HEK293 (cell line): ENCODE data around the gene VKORC1L1.

Source experiments
- CTCF ChIA-PET: fragments of 350-600 bp; formaldehyde crosslinking; extraction: SDS; loops from one replicate; lab custom pipeline; 2021; ENCODE audit warnings: antibody characterized with exemption; lab: Yijun Ruan, JAX
- POLR2A ChIA-PET: fragments of 300-600 bp; formaldehyde crosslinking; extraction: SDS; loops from one replicate; lab custom pipeline; 2020; ENCODE audit warnings: antibody characterized with exemption, inconsistent platforms; lab: Yijun Ruan, JAX
- H3K27ac ChIP-seq: fragments of 200-500 bp; sonication (Bioruptor generic); 2 replicates; pipeline ENCODE4 v1.5.1; 2014; ENCODE audit warnings: low read depth, low read length, control low read depth, inconsistent platforms; ENCODE audit errors: extremely low read depth
- H3K36me3 ChIP-seq, 2 experiments: fragments of 200-500 bp in 1 of 2; sonication (Bioruptor generic) in 1 of 2; 1 replicate in 1 of 2; 2 replicates in 1 of 2; pipeline ENCODE4 v1.5.1; 2014 to 2017; ENCODE audit warnings: inconsistent platforms in 2 of 2, low read length in 2 of 2; ENCODE audit not compliant: control insufficient read depth in 2 of 2, insufficient read depth in 1 of 2
- H3K4me1 ChIP-seq: fragments of 200-500 bp; sonication (Bioruptor generic); 2 replicates; pipeline ENCODE4 v1.5.1; 2014; ENCODE audit warnings: mild to moderate bottlenecking, low read length, inconsistent platforms; ENCODE audit not compliant: control insufficient read depth, insufficient read depth
- H3K4me3 ChIP-seq: 2 replicates; pipeline ENCODE4 v1.5.1; 2011; ENCODE audit warnings: low read depth, mild to moderate bottlenecking, control low read depth, low read length, moderate library complexity
- H3K9me3 ChIP-seq: fragments of 200-500 bp; sonication (Bioruptor generic); 2 replicates; pipeline ENCODE4 v1.5.1; 2014; ENCODE audit warnings: low read depth, low read length, inconsistent platforms; ENCODE audit not compliant: control insufficient read depth, insufficient read depth
- BCL11B ChIP-seq: fragments of 450-650 bp; formaldehyde crosslinking; IDR thresholded peaks from 2 replicates; pipeline ENCODE4 v1.5.1; 2016; ENCODE audit warnings: low read depth, missing biosample characterization, missing genetic modification characterization
- EGR2 ChIP-seq: fragments of 450-650 bp; formaldehyde crosslinking; IDR thresholded peaks from 2 replicates; pipeline ENCODE4 v1.5.1; 2016; ENCODE audit warnings: low read depth, missing biosample characterization, missing genetic modification characterization
- SCRT1 ChIP-seq: fragments of 450-650 bp; formaldehyde crosslinking; IDR thresholded peaks from 2 replicates; pipeline ENCODE4 v1.5.1; 2016; ENCODE audit warnings: missing biosample characterization, missing genetic modification characterization, borderline replicate concordance
- YY2 ChIP-seq: fragments of 450-650 bp; formaldehyde crosslinking; IDR thresholded peaks from 2 replicates; pipeline ENCODE4 v1.5.1; 2016; ENCODE audit warnings: missing biosample characterization, missing genetic modification characterization
- ZBTB20 ChIP-seq: fragments of 450-650 bp; formaldehyde crosslinking; IDR thresholded peaks from 2 replicates; pipeline ENCODE4 v1.5.1; 2016; ENCODE audit warnings: missing biosample characterization, missing genetic modification characterization
- ZBTB48 ChIP-seq: fragments of 450-650 bp; formaldehyde crosslinking; IDR thresholded peaks from 2 replicates; pipeline ENCODE4 v1.5.1; 2016; ENCODE audit warnings: missing biosample characterization, missing genetic modification characterization
- ZFHX2 ChIP-seq: fragments of 450-650 bp; formaldehyde crosslinking; conservative IDR thresholded peaks from 2 replicates; pipeline ENCODE4 v1.5.1; 2016; ENCODE audit warnings: missing biosample characterization, missing genetic modification characterization
- ZNF184 ChIP-seq: fragments of 450-650 bp; IDR thresholded peaks from 2 replicates; pipeline ENCODE4 v1.5.1; 2018; ENCODE audit warnings: missing biosample characterization, mild to moderate bottlenecking, missing genetic modification characterization
- ZNF202 ChIP-seq: fragments of 450-650 bp; formaldehyde crosslinking; IDR thresholded peaks from 2 replicates; pipeline ENCODE4 v1.5.1; 2016; ENCODE audit warnings: missing biosample characterization, missing genetic modification characterization, borderline replicate concordance
- ZNF214 ChIP-seq: fragments of 450-650 bp; formaldehyde crosslinking; IDR thresholded peaks from 2 replicates; pipeline ENCODE4 v1.5.1; 2017; ENCODE audit warnings: missing biosample characterization, mild to moderate bottlenecking, missing genetic modification characterization, borderline replicate concordance
- ZNF302 ChIP-seq: fragments of 450-650 bp; formaldehyde crosslinking; IDR thresholded peaks from 2 replicates; pipeline ENCODE4 v1.5.1; 2016; ENCODE audit warnings: missing biosample characterization, missing genetic modification characterization, low read depth
- ZNF335 ChIP-seq: fragments of 450-650 bp; formaldehyde crosslinking; conservative IDR thresholded peaks from 2 replicates; pipeline ENCODE4 v1.5.1; 2016; ENCODE audit warnings: missing biosample characterization, missing genetic modification characterization
- ZNF366 ChIP-seq: fragments of 450-650 bp; formaldehyde crosslinking; conservative IDR thresholded peaks from 2 replicates; pipeline ENCODE4 v1.5.1; 2016; ENCODE audit warnings: missing biosample characterization, missing genetic modification characterization
- ZNF544 ChIP-seq: fragments of 450-650 bp; formaldehyde crosslinking; IDR thresholded peaks from 2 replicates; pipeline ENCODE4 v1.5.0; 2017; ENCODE audit warnings: missing biosample characterization, missing genetic modification characterization
- ZNF585B ChIP-seq: fragments of 450-650 bp; formaldehyde crosslinking; IDR thresholded peaks from 2 replicates; pipeline ENCODE4 v1.5.1; 2016; ENCODE audit warnings: missing biosample characterization, missing genetic modification characterization
- ZNF670 ChIP-seq: fragments of 450-650 bp; formaldehyde crosslinking; IDR thresholded peaks from 2 replicates; pipeline ENCODE4 v1.5.1; 2016; ENCODE audit warnings: missing biosample characterization, missing genetic modification characterization, low read depth
- TF ChIP-seq, protein P1 (sequence below): fragments of 450-650 bp; formaldehyde crosslinking; IDR thresholded peaks from 2 replicates; pipeline ENCODE4 v1.5.1; 2016; ENCODE audit warnings: missing biosample characterization, missing genetic modification characterization
- TF ChIP-seq, protein P2 (sequence below): fragments of 450-650 bp; formaldehyde crosslinking; IDR thresholded peaks from 2 replicates; pipeline ENCODE4 v1.5.1; 2016; ENCODE audit warnings: missing biosample characterization, missing genetic modification characterization, borderline replicate concordance
- TF ChIP-seq, protein P3 (sequence below): fragments of 450-650 bp; formaldehyde crosslinking; IDR thresholded peaks from 2 replicates; pipeline ENCODE4 v1.5.1; 2016; ENCODE audit warnings: missing biosample characterization, missing genetic modification characterization, low read depth
- TF ChIP-seq, protein P4 (sequence below): sonication (generic); formaldehyde crosslinking; IDR thresholded peaks from 2 replicates; pipeline ENCODE4 v1.8.1; 2022; ENCODE audit warnings: mild to moderate bottlenecking, moderate library complexity, missing genetic modification reagents
- TF ChIP-seq, protein P5 (sequence below): fragments of 450-650 bp; IDR thresholded peaks from 2 replicates; pipeline ENCODE4 v1.5.1; 2018; ENCODE audit warnings: missing biosample characterization, mild to moderate bottlenecking, missing genetic modification characterization

VKORC1L1 gene

DNA sequence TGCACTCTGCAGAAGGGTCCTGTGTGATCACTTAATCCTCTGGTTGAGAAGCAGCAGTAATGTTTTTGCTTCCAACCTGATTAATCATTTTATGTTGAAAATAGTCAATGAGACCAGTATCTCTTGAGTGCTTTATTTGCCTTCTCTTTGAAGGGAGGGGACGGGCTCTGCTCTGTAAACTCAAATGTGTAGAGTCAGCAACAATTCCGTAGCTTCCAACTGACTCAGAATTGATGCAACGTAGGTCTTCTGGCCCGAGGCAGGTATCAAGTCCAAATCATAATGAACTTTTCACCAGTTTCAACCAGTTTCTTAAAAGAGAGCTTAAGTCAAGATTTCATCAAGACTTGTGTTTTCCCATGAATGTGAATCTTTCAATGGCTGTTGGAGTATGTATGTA is 82.8 kb downstream of the VKORC1L1 start:
- ChIA-PET CTCF (no interaction called here), POLR2A (no interaction called here)
- Histone ChIP-seq H3K27ac (no peak overlapping the region), H3K4me1 (peaks cover 12% of the 10 kb centered on the region; the same call in 1 of the 2 replicates), H3K4me3 (no peak overlapping the region), H3K9me3 (no peaks in the 10 kb centered on the region), H3K36me3 (peaks cover 28 to 49% of the 10 kb centered on the region in 2 experiments)
- TF ChIP-seq ZBTB20 (tag by site-specific recombination): no peak
- no peak for TF ChIP-seq ZNF585B (tag by site-specific recombination)
- TF ChIP-seq ZNF335 (tag by site-specific recombination): no peak

DNA sequence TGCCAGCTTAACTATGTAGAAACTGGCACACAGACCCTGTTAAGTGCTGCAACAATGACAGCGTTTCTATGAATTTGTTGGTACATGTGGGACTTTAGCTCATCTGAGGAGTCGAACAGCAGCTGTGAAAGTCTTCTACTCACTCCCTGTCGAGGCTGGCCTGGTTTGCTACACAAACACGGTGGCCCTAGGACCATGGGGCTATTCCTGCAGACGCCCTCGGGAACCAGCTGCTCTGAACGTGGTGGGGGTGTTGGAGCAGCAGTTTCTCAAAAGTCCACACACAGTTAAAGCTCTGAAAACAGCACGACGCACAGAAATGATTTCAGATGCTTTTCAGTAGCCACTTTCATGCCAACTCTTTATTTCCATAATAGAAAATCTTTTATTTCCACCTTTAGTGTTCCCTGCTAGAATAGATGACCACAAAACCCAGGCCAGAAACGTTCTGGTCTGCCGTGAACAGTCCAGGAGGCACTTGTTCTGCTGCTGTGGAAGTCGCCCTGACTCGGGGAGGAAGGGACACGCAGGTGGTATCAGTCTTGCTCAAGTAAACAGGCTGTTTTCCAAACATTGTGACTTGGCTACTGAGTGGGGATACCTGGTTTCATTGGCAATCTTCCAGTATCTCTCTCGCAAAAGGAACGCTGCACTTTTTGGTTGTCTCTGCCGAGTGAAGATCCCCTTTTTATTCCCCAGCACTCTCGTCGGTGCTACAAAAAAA is 87.6 kb downstream of the VKORC1L1 start:
- H3K9me3 ChIP-seq: no peaks in the 10 kb centered on the region
- ChIA-PET CTCF (interaction anchor here (0.7 kb wide), 1 partner anchor 547 kb away, joined by 3 read pairs; no protein-coding TSS in a partner anchor), POLR2A (no interaction called here)
- peaks cover 57 to 81% of the 10 kb centered on the region in 2 experiments for H3K36me3 ChIP-seq
- H3K27ac ChIP-seq: no peak overlapping the region
- TF ChIP-seq, protein P1, sequence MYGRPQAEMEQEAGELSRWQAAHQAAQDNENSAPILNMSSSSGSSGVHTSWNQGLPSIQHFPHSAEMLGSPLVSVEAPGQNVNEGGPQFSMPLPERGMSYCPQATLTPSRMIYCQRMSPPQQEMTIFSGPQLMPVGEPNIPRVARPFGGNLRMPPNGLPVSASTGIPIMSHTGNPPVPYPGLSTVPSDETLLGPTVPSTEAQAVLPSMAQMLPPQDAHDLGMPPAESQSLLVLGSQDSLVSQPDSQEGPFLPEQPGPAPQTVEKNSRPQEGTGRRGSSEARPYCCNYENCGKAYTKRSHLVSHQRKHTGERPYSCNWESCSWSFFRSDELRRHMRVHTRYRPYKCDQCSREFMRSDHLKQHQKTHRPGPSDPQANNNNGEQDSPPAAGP (tag by site-specific recombination): no peak
- TF ChIP-seq ZNF335 (tag by site-specific recombination) (no peak), ZNF302 (tag by site-specific recombination) (no peak), BCL11B (no peak), YY2 (tag by site-specific recombination) (no peak)
- TF ChIP-seq, protein P2, sequence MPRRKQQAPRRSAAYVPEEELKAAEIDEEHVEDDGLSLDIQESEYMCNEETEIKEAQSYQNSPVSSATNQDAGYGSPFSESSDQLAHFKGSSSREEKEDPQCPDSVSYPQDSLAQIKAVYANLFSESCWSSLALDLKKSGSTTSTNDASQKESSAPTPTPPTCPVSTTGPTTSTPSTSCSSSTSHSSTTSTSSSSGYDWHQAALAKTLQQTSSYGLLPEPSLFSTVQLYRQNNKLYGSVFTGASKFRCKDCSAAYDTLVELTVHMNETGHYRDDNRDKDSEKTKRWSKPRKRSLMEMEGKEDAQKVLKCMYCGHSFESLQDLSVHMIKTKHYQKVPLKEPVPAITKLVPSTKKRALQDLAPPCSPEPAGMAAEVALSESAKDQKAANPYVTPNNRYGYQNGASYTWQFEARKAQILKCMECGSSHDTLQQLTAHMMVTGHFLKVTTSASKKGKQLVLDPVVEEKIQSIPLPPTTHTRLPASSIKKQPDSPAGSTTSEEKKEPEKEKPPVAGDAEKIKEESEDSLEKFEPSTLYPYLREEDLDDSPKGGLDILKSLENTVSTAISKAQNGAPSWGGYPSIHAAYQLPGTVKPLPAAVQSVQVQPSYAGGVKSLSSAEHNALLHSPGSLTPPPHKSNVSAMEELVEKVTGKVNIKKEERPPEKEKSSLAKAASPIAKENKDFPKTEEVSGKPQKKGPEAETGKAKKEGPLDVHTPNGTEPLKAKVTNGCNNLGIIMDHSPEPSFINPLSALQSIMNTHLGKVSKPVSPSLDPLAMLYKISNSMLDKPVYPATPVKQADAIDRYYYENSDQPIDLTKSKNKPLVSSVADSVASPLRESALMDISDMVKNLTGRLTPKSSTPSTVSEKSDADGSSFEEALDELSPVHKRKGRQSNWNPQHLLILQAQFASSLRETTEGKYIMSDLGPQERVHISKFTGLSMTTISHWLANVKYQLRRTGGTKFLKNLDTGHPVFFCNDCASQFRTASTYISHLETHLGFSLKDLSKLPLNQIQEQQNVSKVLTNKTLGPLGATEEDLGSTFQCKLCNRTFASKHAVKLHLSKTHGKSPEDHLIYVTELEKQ (tag by site-specific recombination): no peak
- TF ChIP-seq, protein P3, sequence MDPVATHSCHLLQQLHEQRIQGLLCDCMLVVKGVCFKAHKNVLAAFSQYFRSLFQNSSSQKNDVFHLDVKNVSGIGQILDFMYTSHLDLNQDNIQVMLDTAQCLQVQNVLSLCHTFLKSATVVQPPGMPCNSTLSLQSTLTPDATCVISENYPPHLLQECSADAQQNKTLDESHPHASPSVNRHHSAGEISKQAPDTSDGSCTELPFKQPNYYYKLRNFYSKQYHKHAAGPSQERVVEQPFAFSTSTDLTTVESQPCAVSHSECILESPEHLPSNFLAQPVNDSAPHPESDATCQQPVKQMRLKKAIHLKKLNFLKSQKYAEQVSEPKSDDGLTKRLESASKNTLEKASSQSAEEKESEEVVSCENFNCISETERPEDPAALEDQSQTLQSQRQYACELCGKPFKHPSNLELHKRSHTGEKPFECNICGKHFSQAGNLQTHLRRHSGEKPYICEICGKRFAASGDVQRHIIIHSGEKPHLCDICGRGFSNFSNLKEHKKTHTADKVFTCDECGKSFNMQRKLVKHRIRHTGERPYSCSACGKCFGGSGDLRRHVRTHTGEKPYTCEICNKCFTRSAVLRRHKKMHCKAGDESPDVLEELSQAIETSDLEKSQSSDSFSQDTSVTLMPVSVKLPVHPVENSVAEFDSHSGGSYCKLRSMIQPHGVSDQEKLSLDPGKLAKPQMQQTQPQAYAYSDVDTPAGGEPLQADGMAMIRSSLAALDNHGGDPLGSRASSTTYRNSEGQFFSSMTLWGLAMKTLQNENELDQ: no peak
- H3K4me3 ChIP-seq: no peak overlapping the region
- no peaks in the 10 kb centered on the region for H3K4me1 ChIP-seq

DNA sequence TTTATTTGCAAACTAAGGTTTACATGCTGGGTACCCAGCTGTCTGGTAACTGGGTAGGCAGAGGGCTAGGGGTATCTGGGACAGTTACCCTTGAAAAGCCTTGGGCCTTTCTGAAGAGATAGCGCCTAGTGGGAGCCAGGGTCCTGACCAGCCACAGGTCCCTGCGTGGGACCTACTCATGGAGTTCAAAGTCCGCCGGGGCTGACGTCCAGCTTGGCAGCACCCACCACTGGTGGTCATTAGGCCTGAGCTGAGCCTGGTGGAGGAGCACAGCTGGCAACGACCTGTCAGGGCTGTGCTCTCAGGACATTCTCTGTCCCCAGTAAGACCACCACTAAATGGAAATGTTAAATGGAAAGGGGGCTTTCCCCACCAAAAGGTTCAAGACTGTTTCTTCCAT is 89.2 kb downstream of the VKORC1L1 start:
- ChIA-PET POLR2A (no interaction called here), CTCF (no interaction called here)
- Histone ChIP-seq H3K4me3 (no peak overlapping the region), H3K36me3 (peaks cover 70 to 87% of the 10 kb centered on the region in 2 experiments), H3K27ac (no peak overlapping the region), H3K9me3 (no peaks in the 10 kb centered on the region), H3K4me1 (no peaks in the 10 kb centered on the region)
- no peak for TF ChIP-seq ZNF214
- TF ChIP-seq ZNF202 (tag by site-specific recombination): no peak
- no peak for TF ChIP-seq ZNF544 (tag by site-specific recombination)
- no peak for TF ChIP-seq ZNF670 (tag by site-specific recombination)
- no peak for TF ChIP-seq ZNF366 (tag by site-specific recombination)
- TF ChIP-seq ZNF184 (tag by site-specific recombination): no peak
- TF ChIP-seq, protein P4, sequence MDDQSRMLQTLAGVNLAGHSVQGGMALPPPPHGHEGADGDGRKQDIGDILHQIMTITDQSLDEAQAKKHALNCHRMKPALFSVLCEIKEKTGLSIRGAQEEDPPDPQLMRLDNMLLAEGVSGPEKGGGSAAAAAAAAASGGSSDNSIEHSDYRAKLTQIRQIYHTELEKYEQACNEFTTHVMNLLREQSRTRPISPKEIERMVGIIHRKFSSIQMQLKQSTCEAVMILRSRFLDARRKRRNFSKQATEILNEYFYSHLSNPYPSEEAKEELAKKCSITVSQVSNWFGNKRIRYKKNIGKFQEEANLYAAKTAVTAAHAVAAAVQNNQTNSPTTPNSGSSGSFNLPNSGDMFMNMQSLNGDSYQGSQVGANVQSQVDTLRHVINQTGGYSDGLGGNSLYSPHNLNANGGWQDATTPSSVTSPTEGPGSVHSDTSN: no peak
- no peak for TF ChIP-seq SCRT1 (tag by site-specific recombination)
- TF ChIP-seq, protein P5, sequence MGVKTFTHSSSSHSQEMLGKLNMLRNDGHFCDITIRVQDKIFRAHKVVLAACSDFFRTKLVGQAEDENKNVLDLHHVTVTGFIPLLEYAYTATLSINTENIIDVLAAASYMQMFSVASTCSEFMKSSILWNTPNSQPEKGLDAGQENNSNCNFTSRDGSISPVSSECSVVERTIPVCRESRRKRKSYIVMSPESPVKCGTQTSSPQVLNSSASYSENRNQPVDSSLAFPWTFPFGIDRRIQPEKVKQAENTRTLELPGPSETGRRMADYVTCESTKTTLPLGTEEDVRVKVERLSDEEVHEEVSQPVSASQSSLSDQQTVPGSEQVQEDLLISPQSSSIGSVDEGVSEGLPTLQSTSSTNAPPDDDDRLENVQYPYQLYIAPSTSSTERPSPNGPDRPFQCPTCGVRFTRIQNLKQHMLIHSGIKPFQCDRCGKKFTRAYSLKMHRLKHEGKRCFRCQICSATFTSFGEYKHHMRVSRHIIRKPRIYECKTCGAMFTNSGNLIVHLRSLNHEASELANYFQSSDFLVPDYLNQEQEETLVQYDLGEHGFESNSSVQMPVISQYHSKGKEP: no peak
- no peak for TF ChIP-seq EGR2 (tag by site-specific recombination)
- TF ChIP-seq ZBTB48: no peak
- no peak for TF ChIP-seq ZFHX2 (tag by site-specific recombination)
